Fibroblast of peridontal ligament (primary cell): ENCODE results near the gene SMC6.
A peak's percentile ranks its signal among the peaks of the same experiment; 100 is the strongest.

Experiments
- DNase-seq: peaks from one replicate; pipeline ENCODE4 v3.0.0-alpha.2; 2010; ENCODE audit errors: extremely low read depth

SMC6 gene

DNA sequence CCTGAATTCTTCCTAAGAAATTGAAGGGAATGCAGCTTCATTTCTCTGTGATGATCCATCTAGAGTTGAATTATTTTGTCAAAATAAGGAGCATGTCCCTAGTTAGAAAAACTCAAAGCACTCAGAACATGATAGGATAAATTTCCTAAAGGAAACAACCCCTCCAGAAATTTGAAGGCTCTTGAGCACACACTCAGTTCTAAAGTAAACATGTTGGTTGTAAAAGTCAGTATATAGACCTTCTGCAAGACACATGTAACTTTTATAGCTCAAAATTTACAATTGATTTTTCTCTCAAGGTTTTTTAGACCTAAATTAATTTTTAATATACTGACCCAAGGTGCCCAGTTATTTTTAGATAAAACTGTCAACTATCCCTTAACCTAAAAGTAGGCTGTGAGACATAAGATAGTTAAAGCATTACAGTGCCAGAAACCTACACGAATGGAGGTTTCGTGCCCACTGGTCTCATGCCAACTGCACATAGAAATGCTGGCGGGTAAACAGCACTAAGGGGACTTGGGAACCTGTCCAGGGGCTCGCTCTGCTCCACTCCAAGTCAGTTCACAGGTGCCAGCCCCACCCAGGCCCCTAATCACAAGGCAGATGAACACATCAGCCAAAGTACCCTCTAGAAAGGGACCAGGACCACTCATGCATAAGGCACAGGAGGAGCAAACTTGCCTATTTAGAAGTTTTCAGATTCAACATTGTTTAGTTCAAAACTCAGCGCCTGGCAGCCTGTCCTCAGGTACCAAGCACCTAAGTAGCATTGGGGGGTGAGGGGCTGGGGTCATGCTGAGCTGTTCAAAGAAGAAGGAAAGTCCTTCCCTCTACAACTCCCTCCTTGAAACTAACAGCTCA is 106.5 kb downstream of the SMC6 start:
- no peak for DNase-seq

DNA sequence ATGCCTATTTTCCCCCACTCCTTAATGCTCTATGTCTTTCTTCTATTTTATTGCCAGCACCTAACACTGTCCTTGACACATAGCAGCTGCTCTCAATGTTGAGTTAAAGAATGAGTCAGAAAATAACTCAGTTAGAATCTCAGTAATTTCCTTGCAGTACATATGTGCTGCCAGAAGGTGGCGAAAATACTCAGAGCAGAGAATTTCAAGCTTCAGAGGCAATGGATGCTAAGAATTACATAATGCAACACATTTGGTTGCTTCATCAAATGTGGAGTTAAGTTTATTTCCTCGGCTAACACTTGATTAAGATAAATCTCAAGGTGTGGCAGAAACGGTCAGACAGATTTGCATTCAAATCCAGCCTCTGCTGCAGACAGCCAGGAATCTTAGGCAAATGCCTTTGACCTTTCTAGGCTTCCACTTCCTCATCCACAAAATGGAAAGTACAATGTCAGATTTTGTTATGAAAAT is 107.5 kb downstream of the SMC6 start:
- peak; percentile 91 for DNase-seq

DNA sequence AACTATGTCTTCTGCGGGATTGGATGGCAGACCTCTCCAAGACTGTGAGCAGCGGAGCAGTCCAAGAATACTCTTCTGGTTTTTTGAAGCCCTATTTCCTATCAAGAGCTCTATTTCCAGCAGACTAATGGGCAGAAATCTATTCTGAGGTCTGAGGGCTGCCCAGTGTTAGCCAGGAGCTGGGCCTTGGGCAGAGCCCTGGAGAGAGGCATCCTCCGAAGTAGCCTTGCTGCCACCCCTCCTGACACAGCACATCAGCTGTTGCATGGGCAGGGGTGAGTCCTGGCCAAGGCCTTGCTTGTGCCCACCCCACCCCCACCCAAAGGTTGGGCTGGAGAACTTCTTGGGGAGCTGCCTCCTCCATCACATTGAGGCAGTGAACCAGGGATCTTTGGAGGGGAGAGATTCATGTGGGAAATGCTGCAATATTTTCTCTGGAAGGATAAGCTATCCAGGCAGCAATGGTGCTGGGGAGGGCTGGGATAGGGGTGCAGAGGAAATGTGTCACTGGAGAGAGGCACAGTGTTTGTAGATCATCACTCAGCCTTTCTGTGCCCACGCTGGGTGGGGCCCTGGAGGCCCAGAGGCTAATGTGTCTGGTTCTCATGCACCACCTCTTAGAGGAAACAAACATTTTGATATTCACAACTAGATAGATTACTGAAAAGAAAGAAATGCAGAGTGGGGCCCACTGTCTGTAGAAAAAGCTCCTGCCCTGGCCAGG is 108.5 kb downstream of the SMC6 start:
- no peak for DNase-seq

DNA sequence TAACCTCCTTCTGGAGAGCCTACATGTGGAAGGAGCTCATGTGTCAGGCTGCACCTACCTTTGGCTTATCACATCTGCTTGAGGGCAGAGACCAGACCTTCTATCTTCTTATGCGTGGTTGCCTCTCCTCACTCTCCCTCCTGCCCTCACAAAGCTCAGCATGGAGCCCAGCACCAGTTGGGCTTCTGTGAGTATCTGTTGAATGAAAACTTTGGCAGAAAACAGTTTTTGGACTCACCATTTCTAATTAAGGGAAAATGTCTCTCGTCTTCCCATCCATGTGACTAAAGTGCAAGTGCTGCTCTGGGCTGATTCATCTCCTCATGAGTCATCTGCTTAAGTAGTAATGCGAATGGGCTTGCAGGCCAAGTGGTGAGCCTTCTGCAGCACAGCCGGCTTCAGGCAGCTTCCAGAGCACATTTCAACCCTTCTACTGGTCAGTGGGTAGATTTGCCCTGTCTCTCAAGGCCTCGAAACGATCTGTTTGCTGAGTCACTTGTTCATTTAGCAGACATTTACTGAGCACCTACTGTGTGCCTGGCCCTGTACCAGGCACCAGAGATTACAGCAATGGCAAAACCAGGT is 110.5 kb downstream of the SMC6 start:
- DNase-seq, result peak; percentile 95

DNA sequence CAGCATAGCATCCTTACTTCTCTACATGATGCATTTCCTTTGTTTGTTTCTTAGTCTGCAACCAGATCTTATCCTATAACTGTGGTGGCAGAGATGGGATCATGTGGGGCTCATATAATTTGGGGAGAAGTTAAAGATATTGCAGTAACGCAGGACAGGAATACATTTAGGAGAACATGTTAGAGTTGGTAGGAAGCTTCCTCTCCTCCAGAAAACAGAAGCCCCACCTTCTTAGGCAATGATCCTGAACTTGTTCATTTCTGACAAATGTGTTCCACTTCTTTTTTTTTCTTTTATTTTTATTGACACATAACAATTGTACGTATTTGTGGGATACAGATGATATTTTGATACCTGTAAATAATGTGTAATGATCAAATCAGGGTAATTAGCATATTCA is 113.2 kb downstream of the SMC6 start:
- DNase-seq, result no peak

DNA sequence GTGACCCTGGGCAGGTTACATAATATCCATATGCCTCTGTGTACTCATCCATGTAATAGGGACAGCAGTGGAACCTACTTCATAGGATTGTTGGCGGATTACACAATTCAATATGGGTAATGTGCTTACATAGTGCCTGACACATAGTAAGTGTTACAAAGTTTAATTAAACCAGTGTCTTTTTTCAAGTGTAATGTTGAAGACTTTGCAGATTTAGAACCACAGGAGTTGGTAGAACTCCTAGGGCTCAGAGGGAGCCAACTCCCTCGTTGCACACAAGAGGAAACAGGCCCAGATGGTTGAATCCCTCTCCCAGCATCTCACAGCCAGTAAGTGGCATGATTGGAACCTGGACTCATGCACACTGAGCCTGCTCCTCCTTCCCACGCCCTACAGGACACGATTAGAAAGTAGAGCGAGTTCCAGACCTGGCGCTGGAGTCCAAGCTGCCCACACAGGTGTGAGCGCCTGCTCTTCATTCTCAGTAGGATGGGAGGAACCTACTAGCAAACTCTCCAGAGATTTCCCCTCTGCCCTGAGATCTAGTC is 115.3 kb downstream of the SMC6 start:
- no peak for DNase-seq

DNA sequence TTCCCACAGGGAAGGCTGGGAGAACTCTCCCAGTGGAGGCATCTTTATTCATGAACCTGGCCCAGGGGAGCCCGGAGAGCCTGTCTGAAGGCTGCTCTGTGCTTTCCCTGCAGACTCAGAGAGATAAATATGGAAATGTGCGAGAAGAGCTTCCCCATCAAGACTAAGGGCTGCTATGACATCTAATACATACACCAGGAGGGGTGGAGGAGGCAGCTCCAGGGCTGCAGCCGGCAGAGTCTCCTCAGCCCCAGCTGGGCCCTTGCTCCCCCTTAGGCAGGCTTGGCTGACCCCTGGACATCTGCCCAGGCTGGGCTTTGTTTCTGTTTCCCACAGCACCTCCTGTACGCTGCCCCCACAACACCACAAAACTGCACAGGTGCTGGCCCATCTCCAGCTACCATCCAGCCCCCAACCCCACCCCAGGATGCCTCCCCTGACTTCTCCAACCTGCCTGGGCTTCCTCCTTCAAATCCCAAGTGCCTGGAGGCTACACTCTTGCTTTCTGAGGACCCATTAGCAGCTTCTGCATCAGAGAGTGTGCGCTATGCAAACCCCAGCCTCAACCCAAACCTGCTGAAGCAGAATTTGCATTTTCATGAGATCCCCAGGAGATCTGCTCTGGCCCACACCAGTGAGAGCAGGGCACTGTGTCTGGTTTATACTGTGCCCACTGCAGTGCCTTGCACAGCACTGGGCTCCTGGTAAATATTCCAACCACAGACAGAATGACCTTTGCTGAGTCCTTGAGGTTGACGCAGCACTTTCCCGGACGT is 116.3 kb downstream of the SMC6 start:
- no peak for DNase-seq

DNA sequence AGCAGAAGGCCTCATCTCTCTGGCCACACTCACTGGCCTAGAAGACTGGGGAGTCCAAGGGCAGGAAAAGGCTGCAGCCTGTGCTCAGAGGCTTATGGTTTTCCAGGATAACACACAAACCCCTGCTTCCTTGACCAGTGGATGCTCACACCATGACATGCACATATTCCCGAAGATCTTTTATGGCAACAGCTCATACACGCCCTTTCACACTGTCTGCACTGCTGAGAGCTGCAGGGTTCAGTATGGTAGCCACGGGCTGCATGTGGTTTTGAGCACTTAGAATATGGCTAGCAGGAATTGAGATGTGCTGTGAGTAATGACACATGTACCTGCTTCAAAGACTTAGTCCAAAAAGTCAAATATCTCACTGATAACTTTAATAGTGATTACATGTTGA is 117.4 kb downstream of the SMC6 start:
- no peak for DNase-seq

DNA sequence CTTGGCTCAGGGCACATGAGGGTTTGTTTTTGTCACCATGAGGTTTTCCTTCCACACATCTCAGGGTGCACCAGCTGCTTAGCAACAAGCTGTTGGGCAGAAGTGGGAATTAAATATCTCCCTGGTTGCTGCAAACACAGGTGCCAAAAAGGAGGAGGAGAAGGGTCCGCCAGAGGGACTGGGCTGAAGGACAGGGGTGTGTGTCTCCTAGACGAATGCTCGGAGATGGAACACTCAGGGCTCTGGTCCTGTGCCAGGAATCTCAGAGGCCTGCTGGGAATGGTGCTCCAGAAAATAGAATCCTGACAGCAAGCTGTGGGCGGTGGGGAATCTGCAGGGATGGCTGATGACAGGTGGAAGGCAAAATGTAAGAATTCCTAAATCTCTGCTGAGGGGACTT is 118.6 kb downstream of the SMC6 start:
- no peak for DNase-seq

DNA sequence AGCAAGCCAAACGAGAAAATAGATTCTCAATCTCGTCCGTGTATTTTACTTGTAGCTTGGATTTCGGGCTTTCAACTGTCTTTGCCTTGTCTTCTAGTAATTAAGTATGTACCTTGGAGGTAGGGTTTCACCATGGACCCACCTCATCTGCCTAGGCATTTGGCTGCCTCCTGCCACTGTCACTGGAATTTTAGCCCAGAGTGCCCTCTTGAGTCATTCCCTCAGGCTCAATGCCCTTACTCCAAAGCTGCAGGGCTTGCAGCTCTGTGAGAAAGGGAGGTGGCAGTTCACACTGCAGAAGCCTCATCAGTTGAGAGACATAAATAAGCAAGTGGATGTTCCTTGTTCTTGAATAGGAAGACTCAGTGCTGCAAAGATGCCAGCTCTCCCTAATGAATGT is 123.5 kb downstream of the SMC6 start:
- DNase-seq, result no peak

DNA sequence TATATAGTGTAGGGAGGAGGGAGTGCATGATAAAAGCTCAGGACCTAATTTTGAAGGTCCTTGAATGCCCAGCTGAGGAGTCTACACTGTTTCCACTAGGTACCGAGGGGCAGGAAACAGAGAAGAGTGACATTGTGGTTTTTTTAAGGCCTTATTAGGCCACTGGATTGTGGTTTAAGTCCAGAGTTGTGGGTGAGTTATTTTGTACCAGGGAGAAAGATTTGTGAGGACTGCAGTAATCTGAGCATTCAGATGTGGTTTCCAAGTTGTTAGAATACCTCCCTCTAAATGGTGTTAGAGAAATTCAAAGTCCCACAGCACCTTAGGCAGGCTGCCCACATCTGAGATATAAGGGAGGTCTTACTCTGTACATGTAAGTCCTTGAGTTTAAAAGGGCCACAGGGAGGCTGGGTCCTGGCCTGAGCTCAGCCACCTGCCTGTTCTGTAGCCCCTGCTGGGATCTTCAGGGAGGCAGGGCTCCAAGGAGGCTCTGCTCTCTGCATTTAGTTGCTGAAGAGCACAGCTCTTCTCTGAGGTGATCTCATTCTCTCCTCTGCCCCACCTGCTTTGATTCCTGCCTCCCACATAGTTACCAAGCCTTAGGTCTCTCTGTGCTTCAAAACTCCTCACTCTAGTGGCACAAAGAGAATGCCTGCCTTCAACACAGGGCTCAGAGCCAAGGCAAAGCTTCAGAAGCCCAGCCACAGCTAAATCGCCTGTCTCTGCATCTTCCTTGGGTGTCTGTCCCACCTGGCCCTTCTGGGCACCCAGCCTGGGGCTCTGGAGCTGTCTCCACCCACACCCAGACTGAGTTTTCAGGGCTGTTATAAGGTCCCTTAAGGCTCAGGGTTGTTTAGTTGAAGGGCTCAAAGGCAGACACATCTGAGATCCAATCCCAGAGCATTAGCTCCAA is 125.0 kb downstream of the SMC6 start:
- no peak for DNase-seq

DNA sequence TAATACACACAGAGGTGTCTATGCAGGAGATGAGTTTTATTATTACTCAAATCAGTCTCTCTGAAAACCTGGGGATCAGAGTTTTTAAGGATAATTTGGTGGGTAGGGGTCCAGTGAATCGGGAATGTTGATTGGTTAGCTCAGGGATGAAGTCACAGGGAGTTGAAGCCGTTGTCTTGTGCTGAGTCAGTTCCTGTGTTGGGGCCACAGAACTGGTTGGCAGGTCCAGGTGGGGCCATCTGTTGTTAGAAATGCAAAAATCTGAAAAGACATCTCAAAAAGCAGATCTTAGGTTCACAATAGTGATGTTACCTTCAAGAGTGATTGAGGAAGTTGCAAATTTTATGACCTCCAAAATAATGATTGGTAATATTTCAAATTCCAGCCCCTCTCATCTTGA is 126.2 kb downstream of the SMC6 start:
- no peak for DNase-seq

DNA sequence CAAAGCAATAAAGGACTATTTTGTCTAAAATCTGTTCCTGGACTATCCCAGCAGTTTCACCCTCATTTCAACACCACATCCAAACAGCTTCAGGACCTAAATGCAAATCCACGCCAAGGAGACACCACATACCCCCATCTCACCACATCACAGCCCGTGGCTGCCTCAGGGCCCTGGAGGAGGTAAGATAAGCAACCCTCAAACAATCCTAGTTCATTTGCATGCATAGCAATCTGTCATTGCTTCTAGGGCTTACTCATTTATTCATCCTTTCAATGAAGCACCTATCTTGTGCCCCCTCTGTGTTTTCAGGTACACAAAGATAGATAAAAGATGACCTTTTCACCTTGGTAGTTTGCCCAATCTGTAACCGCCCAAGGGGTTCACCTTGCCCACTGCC is 126.6 kb downstream of the SMC6 start:
- DNase-seq, result no peak

DNA sequence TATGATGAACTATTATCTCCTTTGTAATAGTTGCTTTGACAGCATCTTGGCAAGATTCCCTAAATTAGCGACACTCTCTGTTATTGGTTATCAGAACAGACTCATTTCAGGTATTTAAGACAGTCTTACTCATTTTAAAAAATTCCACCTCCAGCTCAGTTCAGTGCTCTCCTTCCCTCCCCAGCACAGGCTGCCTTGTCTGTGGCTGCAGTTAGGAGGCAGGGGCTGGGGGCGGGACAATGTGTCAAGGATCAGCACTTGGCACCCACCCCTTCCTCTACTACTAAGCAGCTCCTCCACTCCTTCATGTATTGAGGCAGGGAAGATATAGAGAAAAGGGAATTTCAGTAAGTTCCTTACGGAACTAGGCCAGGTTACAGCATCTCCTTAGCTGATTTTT is 128.2 kb downstream of the SMC6 start:
- DNase-seq, result no peak

DNA sequence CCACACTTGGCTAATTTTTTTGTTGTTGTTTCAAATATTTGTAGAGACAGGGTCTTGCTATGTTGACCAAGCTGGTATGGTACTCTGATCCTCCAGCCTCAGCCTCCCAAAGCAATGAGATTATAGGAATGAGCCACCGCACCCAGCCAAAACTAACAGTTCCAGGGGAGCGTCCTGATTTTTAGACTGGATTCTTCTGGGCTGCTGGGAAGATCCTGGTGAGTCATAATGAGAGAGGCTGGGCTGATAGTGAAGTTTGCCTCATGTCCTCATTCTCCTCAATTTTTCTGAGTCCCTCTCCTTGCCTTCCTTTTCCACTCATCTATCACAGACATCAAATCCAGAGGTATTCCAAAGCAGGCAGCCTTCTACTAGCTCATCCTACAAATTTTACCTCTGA is 131.8 kb downstream of the SMC6 start:
- DNase-seq, result peak; percentile 63

DNA sequence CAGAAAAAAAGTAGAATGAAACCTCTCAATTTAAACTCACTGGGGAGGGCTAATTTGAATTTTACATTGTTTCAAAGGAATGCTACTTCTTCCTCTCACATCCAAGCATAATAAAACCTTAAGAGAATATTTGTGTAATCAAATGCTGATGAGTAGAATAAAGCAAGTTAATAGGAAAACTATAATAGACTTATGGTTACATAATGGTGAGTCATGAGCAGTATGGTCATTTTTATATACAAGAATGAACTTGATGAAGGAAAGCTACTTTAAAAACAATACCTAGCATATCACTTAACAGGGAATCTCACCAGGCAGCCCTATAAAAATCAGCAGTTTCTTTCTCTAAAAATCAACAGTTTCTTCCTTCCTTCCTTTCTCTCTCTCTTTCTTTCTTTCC is 132.8 kb downstream of the SMC6 start:
- DNase-seq, result peak; percentile 73

DNA sequence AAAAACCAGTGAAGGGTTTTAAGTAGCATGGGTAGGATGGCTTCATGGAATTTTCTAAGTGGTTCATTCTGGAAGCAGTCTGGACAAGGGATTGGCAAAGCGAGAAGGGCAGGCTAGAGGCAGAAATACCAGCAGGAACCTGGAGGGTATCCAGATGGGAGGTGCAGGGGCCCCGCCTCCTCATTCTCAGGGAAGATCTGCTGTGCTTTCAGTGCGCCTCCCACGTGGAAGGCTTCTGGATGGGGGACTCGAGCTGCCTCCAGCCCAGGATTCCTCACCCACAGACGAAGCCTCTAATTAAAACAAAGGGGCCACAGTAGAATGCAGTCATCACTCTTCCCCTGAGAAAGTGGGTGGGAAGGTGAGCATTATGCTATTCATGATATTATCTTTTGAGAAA is 133.3 kb downstream of the SMC6 start:
- peak; percentile 42 for DNase-seq

DNA sequence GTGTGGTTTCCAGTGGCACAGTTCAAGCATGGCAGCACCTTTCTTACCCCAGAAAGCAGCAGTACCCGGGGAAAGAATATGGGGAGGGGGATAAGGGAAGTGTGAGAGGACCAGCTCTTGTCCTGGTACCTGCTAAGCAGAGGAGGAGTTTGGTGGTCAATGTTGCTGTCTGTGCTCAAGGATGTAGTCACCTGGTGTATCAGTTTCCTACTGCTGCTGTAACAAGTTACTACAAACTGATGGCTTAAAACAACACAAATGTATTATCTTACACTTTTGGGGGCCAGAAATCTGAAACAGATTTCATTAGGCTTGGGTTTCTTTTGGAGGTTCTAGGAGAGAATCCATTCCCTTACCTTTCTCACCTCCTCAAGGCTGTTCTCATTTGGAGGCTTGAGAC is 135.7 kb downstream of the SMC6 start:
- DNase-seq, result no peak

DNA sequence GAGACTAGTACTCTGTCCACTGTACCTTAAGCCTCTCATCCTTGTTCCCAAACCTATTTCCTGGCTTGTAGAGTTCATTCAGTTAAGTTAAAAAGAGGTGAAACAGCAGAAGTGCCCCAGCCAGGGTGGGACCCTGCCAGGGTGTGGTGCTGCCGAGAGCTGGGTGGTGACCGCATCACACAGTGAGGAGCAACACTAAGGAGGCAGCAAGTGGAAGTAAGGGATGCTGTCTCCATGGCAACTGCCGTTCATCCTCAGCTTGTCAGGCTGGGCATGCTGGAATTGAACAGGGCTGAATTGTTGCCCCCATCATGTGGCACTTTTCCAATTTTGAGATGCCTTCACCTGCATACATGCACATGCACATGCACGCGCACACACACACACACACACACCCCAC is 136.1 kb downstream of the SMC6 start:
- DNase-seq, result no peak

DNA sequence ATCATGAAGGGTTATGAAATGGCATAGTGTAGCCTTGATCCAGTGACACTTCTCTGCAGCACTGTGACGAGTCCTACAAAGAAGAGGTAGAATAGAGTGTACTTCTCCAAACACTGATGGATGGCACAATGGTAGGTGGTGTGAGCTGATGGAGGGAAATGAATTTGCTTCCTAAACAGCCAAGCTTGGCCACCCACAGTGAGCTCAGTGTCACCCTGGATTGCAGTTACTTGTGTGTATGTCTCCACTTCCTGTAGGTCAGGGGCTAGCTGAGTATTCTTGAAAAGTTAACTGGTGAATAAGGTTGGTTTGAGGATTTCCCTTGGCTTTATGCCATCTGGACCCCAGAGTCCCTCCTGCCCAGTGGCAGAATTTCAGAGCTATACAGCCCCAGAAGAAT is 137.2 kb downstream of the SMC6 start:
- DNase-seq, result no peak
